CD4-positive, alpha-beta T cell (primary cell): Measurements from ENCODE around the gene CADM2. TPM values are rescaled to one million over a fixed set of nuclear protein-coding genes. Genes with fewer than 3 reads are reported as not detected.

Source experiments
- ATAC-seq: fragments of 200-7000 bp; cut with Tn5 transposase; one replicate; pipeline ENCODE4 v1.10.0; 2022; ENCODE audit warnings: mild to moderate bottlenecking; ENCODE audit not compliant: poor library complexity
- CTCF ChIA-PET: fragments of 350-600 bp; sonication (Branson Sonifier 250); formaldehyde crosslinking; loops from one replicate; lab custom pipeline; 2021; ENCODE audit warnings: antibody characterized with exemption, inconsistent platforms; lab: Charles Lee
- POLR2A ChIA-PET: fragments of 350-600 bp; sonication (Branson Sonifier 250); formaldehyde crosslinking; loops from one replicate; lab custom pipeline; 2021; ENCODE audit warnings: antibody characterized with exemption, inconsistent platforms; lab: Charles Lee
- DNase-seq, 14 experiments: peaks; one replicate each; pipeline ENCODE4 v3.0.0-alpha.2; 2013 to 2020; ENCODE audit warnings: mixed read lengths in 2 of 14
- H3K27ac ChIP-seq, 2 donors: one replicate each; pipeline versions ENCODE4 v1.5.1 to v1.7.0; 2013; ENCODE audit warnings: low read length in 2 of 2, low read depth in 1 of 2, mild to moderate bottlenecking in 1 of 2
- H3K27me3 ChIP-seq, 2 experiments: 1 replicate in 1 of 2; 2 replicates in 1 of 2; pipeline versions ENCODE4 v1.6.1 to v1.7.0; 2013; ENCODE audit warnings: low read length in 2 of 2, control low read depth in 1 of 2, mild to moderate bottlenecking in 1 of 2, moderate library complexity in 1 of 2; ENCODE audit not compliant: insufficient read depth in 2 of 2, control insufficient read depth in 1 of 2
- H3K36me3 ChIP-seq: one replicate; pipeline ENCODE4 v1.6.1; 2013; ENCODE audit warnings: low read length, control low read depth; ENCODE audit not compliant: insufficient read depth
- H3K4me1 ChIP-seq: one replicate; pipeline ENCODE4 v1.6.1; 2013; ENCODE audit warnings: low read length, control low read depth; ENCODE audit not compliant: insufficient read depth
- H3K4me3 ChIP-seq: one replicate; pipeline ENCODE4 v1.5.1; 2013; ENCODE audit warnings: mild to moderate bottlenecking, low read length, moderate library complexity
- H3K9me3 ChIP-seq, 2 experiments: 1 replicate in 1 of 2; 2 replicates in 1 of 2; pipeline versions ENCODE4 v1.6.1 to v1.7.0; 2013; ENCODE audit warnings: low read length in 2 of 2, mild to moderate bottlenecking in 2 of 2, control low read depth in 1 of 2, moderate library complexity in 1 of 2; ENCODE audit not compliant: control insufficient read depth in 1 of 2, insufficient read depth in 1 of 2
- H3K27ac Mint-ChIP-seq: one replicate; pipeline ENCODE4 v1.8.0; 2020; ENCODE audit warnings: mixed read lengths
- H3K27me3 Mint-ChIP-seq: one replicate; pipeline ENCODE4 v1.8.0; 2021; ENCODE audit warnings: mixed read lengths
- H3K36me3 Mint-ChIP-seq: one replicate; pipeline ENCODE4 v1.8.0; 2021; ENCODE audit warnings: low read depth, mixed read lengths
- H3K4me1 Mint-ChIP-seq: one replicate; pipeline ENCODE4 v1.8.0; 2021; ENCODE audit warnings: low read depth, mixed read lengths
- H3K4me3 Mint-ChIP-seq: one replicate; pipeline ENCODE4 v1.8.0; 2020; ENCODE audit warnings: mild to moderate bottlenecking, mixed read lengths
- H3K9me3 Mint-ChIP-seq: one replicate; pipeline ENCODE4 v1.8.0; 2020; ENCODE audit warnings: mixed read lengths
- intact Hi-C, 2 experiments: fragments of 100-400 bp; cut with DNase I in 1 of 2; cut with micrococcal nuclease in 1 of 2; formaldehyde crosslinking; loops; one replicate each; pipeline versions ENCODE4 v1.15.1 to v1.9.0; 2023 to 2025; cut with DNase I, micrococcal nuclease
- total RNA-seq, 174 experiments: library from RNA in 2 of 174; stranded (reverse) in 2 of 174; gene quantifications; one replicate each; pipeline ENCODE4 v1.2.3 and lab custom pipeline; 2021 to 2026
- TF ChIP-seq, protein P1 (sequence below): fragments of 200-600 bp; IDR thresholded peaks from one replicate; pipeline ENCODE4 v1.8.0; 2022; ENCODE audit warnings: antibody characterized with exemption, mild to moderate bottlenecking

The CADM2 gene
- total RNA-seq, 2 experiments from 2014 or later: 0.03 to 0.11 TPM

GRCh38 chr3:85288257-85288656 is 329.5 kb downstream of the CADM2 start:
- Histone ChIP-seq H3K27ac (no peak overlapping the region), H3K9me3 (peaks cover 0 to 8% of the 10 kb centered on the region in 2 experiments), H3K4me3 (no peak overlapping the region), H3K4me1 (no peaks in the 10 kb centered on the region), H3K36me3 (no peaks in the 10 kb centered on the region), H3K27me3 (no peaks in the 10 kb centered on the region)
- no peaks in the 10 kb centered on the region for H3K36me3 Mint-ChIP-seq
- ChIA-PET POLR2A (no interaction called here), CTCF (no interaction called here)
- H3K4me3 Mint-ChIP-seq: no peak overlapping the region
- H3K27me3 Mint-ChIP-seq: no peaks in the 10 kb centered on the region
- intact Hi-C loops: no loop called here
- H3K27ac Mint-ChIP-seq: no peak overlapping the region
- no peaks in the 10 kb centered on the region for H3K4me1 Mint-ChIP-seq
- H3K9me3 Mint-ChIP-seq: peaks cover 9% of the 10 kb centered on the region
- TF ChIP-seq, protein P1, sequence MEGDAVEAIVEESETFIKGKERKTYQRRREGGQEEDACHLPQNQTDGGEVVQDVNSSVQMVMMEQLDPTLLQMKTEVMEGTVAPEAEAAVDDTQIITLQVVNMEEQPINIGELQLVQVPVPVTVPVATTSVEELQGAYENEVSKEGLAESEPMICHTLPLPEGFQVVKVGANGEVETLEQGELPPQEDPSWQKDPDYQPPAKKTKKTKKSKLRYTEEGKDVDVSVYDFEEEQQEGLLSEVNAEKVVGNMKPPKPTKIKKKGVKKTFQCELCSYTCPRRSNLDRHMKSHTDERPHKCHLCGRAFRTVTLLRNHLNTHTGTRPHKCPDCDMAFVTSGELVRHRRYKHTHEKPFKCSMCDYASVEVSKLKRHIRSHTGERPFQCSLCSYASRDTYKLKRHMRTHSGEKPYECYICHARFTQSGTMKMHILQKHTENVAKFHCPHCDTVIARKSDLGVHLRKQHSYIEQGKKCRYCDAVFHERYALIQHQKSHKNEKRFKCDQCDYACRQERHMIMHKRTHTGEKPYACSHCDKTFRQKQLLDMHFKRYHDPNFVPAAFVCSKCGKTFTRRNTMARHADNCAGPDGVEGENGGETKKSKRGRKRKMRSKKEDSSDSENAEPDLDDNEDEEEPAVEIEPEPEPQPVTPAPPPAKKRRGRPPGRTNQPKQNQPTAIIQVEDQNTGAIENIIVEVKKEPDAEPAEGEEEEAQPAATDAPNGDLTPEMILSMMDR: no peak
- DNase-seq: no peak
- no peak for ATAC-seq

DNA sequence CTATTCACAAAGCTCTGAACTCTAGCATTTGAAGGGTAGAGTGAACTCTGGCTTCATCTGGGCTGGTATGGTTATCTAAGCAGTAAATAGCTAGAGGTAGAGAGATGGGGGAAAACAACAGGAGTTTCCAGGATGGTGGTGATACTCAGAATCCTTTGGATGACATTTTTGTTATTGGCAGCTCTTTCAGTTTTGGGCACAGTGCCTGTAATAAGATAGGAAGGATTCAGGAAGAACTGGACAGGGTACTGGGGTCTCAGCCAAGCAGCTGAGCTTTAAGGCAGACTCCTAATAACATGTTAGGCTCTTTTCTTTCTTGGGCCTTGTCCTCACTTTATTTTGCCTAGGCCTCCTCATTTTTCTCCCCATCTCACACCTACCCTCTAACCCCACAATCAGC is 338.5 kb downstream of the CADM2 start:
- Histone ChIP-seq H3K36me3 (no peaks in the 10 kb centered on the region), H3K4me3 (no peak overlapping the region), H3K27ac (no peak overlapping the region), H3K4me1 (no peaks in the 10 kb centered on the region), H3K9me3 (no peaks in the 10 kb centered on the region), H3K27me3 (no peaks in the 10 kb centered on the region)
- DNase-seq (no peak), ATAC-seq (no peak)
- Mint-ChIP-seq H3K4me3 (no peak overlapping the region), H3K4me1 (no peaks in the 10 kb centered on the region), H3K36me3 (no peaks in the 10 kb centered on the region), H3K9me3 (no peaks in the 10 kb centered on the region), H3K27ac (no peak overlapping the region), H3K27me3 (no peaks in the 10 kb centered on the region)
- TF ChIP-seq, protein P1: no peak
- ChIA-PET POLR2A (no interaction called here), CTCF (no interaction called here)
- intact Hi-C loops: no loop called here

GRCh38 chr3:85298032-85298431 is 339.2 kb downstream of the CADM2 start:
- Histone ChIP-seq H3K36me3 (no peaks in the 10 kb centered on the region), H3K4me3 (no peak overlapping the region), H3K27me3 (no peaks in the 10 kb centered on the region), H3K4me1 (no peaks in the 10 kb centered on the region), H3K27ac (no peak overlapping the region), H3K9me3 (no peaks in the 10 kb centered on the region)
- Mint-ChIP-seq H3K27ac (no peak overlapping the region), H3K9me3 (no peaks in the 10 kb centered on the region), H3K36me3 (no peaks in the 10 kb centered on the region), H3K4me1 (no peaks in the 10 kb centered on the region), H3K4me3 (no peak overlapping the region), H3K27me3 (no peaks in the 10 kb centered on the region)
- ChIA-PET POLR2A (no interaction called here), CTCF (no interaction called here)
- ATAC-seq (no peak), DNase-seq (no peak)
- TF ChIP-seq, protein P1: no peak
- intact Hi-C loops: no loop called here
